Measurements from ENCODE around the gene SPDYE2B.
"Not testable (repeated sequence)": the region's sequence is repeated elsewhere in the genome, so short reads cannot be mapped to it uniquely, and the experiment has no call there.

Gene SPDYE2B
- 0 reads per million in 4 donors for total RNA-seq

GRCh38 chr7:102649924-102650323 is at the start of gene SPDYE2B:
TSS of gene SPDYE2B (plus strand) at chr7:102650319. CDS start at chr7:102652349, 2,030 bp downstream.
- DNase-seq, result not testable (repeated sequence)

GRCh38 chr7:102602317-102602716 is 47.8 kb upstream of the SPDYE2B start:
- DNase-seq, result not testable (repeated sequence)

GRCh38 chr7:102604431-102605145 is 45.5 kb upstream of the SPDYE2B start:
- not testable (repeated sequence) for DNase-seq

GRCh38 chr7:102606848-102607247 is 43.3 kb upstream of the SPDYE2B start:
- not testable (repeated sequence) for DNase-seq

GRCh38 chr7:102609734-102610133 is 40.4 kb upstream of the SPDYE2B start:
- not testable (repeated sequence) for DNase-seq

GRCh38 chr7:102610441-102610840 is 39.7 kb upstream of the SPDYE2B start:
- not testable (repeated sequence) for DNase-seq

GRCh38 chr7:102611013-102611674 is 39.0 kb upstream of the SPDYE2B start:
- DNase-seq, result not testable (repeated sequence)

- DNase-seq, result not testable (repeated sequence)
Measured at GRCh38 chr7:102611675-102612325, 38.3 kb upstream of the SPDYE2B start.

GRCh38 chr7:102613575-102614345 is 36.4 kb upstream of the SPDYE2B start:
- not testable (repeated sequence) for DNase-seq

- DNase-seq, result not testable (repeated sequence)
Measured at GRCh38 chr7:102614346-102614697, 35.8 kb upstream of the SPDYE2B start.

GRCh38 chr7:102614873-102615272 is 35.2 kb upstream of the SPDYE2B start:
- DNase-seq, result not testable (repeated sequence)

- DNase-seq, result not testable (repeated sequence)
Measured at GRCh38 chr7:102615930-102616329, 34.2 kb upstream of the SPDYE2B start.

- DNase-seq, result peak; percentile 1 to 48 (median 18)
Measured at GRCh38 chr7:102616507-102617125, 33.5 kb upstream of the SPDYE2B start, which contains the start of gene RASA4. TSS of gene RASA4 (minus strand) at chr7:102616756. CDS start at chr7:102616689, 67 bp downstream.

- DNase-seq, result not testable (repeated sequence)
Measured at GRCh38 chr7:102618122-102618521, 32.0 kb upstream of the SPDYE2B start.

- not testable (repeated sequence) for DNase-seq
Measured at GRCh38 chr7:102627271-102627904, 22.7 kb upstream of the SPDYE2B start.

- DNase-seq, result not testable (repeated sequence)
Measured at GRCh38 chr7:102630622-102631021, 19.5 kb upstream of the SPDYE2B start.

- DNase-seq, result not testable (repeated sequence)
Measured at GRCh38 chr7:102634299-102634698, 15.8 kb upstream of the SPDYE2B start.

- not testable (repeated sequence) for DNase-seq
Measured at GRCh38 chr7:102635354-102635753, 14.8 kb upstream of the SPDYE2B start.

GRCh38 chr7:102636956-102637355 is 13.2 kb upstream of the SPDYE2B start:
- not testable (repeated sequence) for DNase-seq

- DNase-seq, result peak in 1 of 5 donors; percentile 15
Measured at GRCh38 chr7:102638848-102639247, 11.3 kb upstream of the SPDYE2B start.

GRCh38 chr7:102642691-102643090 is 7.4 kb upstream of the SPDYE2B start, which contains the start of gene UPK3BL1:
TSS of gene UPK3BL1 (minus strand) at chr7:102642791. CDS start at chr7:102642741, 50 bp downstream.
- not testable (repeated sequence) for DNase-seq
